ENCODE data around the gene ASXL1.

The ASXL1 gene

DNA sequence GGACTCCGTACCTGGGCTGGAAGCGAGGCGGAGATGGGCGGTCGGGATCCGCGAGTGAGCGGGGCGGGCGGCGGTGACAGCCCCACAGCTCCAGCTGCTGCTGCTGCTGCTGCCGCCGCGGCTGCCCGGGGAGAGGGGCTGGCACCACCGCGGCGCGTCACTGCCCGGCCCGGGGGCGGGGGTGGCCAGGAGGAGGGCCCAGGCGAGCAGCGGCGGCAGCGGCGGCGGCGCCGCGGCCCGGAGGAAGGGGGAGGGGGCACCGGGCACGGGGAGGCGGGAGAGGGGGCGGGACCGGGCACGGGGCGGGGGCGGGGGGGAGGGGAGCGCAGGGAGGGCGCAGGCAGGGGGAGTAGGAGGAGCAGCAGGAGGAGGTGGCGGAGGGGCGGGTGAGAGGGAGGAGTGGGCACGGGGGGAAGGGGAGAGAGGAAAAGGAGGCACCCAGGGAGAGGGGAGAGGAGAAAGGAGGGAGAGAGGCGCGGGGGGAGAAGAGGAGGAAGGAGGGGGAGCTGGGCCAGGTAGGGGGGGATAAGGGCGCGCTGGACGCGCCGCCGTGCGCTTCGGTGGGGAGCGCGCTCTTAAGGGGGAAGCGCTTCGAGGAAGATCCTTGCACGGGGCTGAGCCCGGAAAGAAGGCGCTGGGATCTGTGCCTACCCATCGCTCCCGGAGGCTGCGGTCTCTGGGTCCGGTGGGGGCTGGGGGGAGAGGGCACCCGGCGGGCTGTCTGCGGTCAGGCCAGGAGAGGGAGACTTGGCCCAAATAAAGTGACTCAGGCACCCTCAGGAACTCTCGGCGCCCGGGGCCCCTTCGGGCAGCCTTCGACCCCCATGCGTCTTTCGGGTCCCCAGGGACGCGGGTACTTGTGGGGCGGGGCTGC, 125.5 kb downstream of the ASXL1 start:
- peak; percentile 60 for DNase-seq

DNA sequence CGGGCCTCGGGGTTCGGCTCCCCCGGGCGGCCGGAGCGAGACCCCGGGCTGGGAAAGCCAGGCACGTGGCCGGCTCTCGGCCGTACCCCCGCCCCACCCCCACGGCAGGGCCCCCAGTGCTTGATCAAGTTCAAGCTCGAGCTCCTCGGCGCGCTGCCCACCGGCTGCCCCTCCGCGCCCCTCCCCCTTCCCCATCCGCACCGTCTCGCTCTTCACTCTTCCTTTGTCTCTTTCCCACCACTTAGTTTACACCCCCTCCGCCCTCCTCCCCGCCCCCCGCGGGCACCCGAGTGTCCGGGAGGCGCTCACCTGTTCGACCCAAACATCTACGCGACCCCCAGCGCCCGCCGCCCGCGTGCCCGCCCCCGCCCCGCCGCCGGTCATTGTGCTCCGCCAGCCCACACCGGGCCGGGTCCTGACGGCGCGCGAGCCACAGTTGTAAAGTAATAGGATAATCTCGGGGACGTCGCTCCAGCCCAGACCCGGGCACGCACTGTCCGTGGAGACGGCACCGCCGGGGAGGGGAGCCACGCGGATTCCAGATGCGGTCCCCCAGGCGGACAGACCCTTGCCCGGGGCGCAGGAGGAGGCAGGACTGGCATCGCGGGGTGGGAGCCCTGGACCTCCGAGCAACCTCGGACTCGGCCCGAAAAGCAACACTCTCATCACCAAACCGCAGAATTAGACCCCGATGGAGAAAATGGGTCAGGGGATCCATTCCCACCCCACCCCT, 126.3 kb downstream of the ASXL1 start:
- DNase-seq: peak; percentile 33

DNA sequence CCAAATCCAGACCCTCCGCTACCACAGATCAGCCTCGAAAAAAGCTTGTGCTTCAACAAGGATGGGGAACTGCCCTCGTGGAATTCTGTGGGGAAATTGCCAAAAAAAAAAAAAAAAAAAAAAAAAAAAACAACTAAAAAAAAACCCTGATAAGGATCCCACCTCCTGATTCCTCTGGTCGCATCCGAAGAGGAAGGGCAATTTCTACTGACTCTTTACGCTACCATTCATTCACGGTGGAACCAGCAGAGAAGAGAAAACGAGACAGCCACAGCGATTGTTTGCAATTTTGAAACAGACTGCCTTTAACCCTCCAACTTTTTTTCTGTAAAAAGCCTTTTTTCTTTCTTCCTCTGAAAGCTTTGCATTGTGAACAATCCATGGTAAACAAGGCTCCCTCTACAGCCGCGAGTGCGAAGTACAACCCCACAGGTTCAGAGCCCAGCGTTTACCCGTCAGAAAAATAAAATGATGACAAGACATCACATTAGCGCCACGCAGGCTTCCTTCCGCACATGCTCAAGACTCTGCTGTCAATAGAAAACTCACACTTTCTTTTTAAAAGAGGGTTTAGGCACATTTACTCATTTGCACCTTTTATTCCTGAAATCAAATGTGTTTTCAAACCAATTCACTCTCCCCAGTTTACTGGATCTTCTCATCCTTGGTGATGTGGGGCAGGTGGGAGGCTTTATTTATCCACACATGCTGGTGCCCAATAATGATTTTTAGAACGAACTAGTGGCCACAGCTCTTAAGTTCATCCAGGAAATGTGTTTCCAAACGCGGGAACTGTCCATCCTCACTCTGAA, 127.0 kb downstream of the ASXL1 start:
- DNase-seq: peak; percentile 71

DNA sequence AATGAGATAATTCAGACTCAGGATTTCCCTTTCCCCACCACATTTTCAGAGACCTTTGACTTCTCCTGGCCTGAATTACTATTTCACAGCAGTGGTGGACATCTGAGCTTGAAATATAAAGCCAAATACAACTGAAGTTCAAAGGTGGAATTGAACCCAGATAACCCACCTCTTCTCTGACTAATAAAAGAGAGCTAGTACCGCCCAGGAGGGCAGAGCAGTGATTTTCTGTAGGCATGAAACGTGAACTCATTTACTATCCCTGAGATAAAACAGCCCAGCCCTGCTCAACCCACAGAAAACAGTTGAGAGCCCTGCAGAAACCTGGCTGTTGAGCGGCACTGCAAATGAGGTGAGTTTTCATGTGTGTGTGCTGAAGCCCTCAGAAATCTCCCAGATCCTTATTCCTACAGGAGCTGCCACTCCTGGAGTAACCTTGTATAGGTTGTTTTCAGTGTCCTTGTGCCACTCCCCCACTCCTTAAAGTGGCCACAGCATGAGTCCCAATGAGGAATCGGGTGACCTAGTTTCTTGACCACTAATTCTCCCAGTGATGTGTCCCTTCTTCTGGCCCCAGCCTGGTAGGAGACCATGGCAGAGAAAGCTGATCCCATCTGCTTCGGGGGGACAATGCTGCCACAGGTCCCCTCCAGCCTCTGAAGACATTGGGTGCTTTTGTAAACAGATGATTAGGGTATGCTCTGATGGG, 127.8 kb downstream of the ASXL1 start:
- no peak for DNase-seq

DNA sequence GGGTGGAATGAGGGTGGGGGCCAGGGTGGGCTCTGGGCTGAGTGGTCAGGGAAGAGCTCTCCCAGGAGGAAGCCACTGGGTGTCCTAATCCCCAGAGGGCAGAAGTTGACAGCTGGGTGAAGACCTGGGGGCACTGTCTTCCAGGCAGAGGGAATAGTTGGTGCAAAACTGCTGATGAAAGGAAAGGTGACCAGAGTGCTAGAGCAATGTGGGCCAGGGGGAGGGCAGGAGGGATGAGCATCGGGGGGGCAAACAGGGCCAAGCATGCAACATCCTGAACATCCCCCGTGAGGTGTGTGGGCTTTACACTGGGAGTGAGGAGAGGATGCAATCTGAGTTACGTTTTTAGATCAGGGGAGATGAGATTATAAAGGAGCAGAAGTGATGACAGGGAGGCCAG, 129.2 kb downstream of the ASXL1 start:
- DNase-seq: no peak

DNA sequence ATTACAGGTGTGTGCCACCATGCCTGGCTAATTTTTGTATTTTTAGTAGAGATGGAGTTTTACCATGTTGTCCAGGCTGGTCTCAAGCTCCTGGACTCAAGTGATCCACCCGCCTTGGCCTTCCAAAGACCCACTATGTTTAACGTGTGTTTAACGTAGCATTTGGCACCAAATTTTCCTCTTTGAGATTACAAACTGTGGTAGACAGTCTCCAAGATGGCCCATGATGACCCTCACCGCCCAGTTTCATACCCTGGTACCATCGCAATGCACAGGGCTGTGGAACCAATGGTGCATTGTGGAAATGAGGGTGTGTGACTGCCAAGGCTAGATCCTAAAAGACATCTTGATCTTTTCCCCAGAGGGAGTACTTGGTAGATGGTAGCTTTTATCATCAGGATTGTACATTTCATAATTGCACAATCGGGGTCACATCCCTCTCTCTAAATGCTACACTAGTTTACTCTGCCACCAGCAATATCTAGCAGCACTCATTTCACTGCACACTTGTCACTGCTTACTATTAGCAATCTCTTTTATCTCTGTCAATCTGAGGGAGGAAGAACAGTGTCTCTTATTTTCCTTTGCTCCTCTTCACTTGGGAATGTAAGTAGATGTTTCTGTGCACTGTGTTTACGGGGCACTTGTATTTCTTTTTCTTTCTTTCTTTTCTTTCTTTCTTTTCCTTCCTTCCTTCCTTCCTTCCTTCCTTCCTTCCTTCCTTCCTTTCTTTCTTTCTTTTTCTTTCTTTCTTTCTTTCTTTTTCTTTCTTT, 130.1 kb downstream of the ASXL1 start:
- DNase-seq: no peak
